WTC11 (cell line): ENCODE measurements around the gene FSD2.

Experiments used
- CTCF ChIP-seq: fragments of 200-600 bp; IDR thresholded peaks from 2 replicates; pipeline ENCODE4 v1.8.0; 2022; ENCODE audit warnings: antibody characterized with exemption
- ESRRA ChIP-seq: sonication (generic); formaldehyde crosslinking; IDR thresholded peaks from 2 replicates; pipeline ENCODE4 v1.8.1; 2022; ENCODE audit warnings: mild to moderate bottlenecking, missing genetic modification reagents, borderline replicate concordance
- JUN ChIP-seq: sonication (generic); formaldehyde crosslinking; IDR thresholded peaks from 2 replicates; pipeline ENCODE4 v1.8.0; 2023; ENCODE audit warnings: mild to moderate bottlenecking, missing genetic modification reagents
- NFE2L1 ChIP-seq: sonication (generic); formaldehyde crosslinking; IDR thresholded peaks from 2 replicates; pipeline ENCODE4 v1.8.1; 2023; ENCODE audit warnings: missing genetic modification reagents
- SMAD3 ChIP-seq: sonication (generic); formaldehyde crosslinking; IDR thresholded peaks from 2 replicates; pipeline ENCODE4 v1.8.0; 2022; ENCODE audit warnings: missing genetic modification reagents, mild to moderate bottlenecking, borderline replicate concordance
- SP1 ChIP-seq: sonication (generic); formaldehyde crosslinking; conservative IDR thresholded peaks from 2 replicates; pipeline ENCODE4 v1.8.1; 2022; ENCODE audit warnings: missing genetic modification reagents
- TP53 ChIP-seq: sonication (generic); formaldehyde crosslinking; IDR thresholded peaks from 2 replicates; pipeline ENCODE4 v1.8.1; 2023; ENCODE audit warnings: mild to moderate bottlenecking, missing genetic modification reagents
- ZBTB21 ChIP-seq: sonication (generic); formaldehyde crosslinking; IDR thresholded peaks from 2 replicates; pipeline ENCODE4 v1.8.1; 2023; ENCODE audit warnings: mild to moderate bottlenecking, missing genetic modification reagents, borderline replicate concordance
- ZNF232 ChIP-seq: sonication (generic); formaldehyde crosslinking; IDR thresholded peaks from 2 replicates; pipeline ENCODE4 v1.8.0; 2022; ENCODE audit warnings: mild to moderate bottlenecking, missing genetic modification reagents
- ZSCAN18 ChIP-seq: fragments of 250-450 bp; sonication (Bioruptor Pico); IDR thresholded peaks from 2 replicates; pipeline ENCODE4 v2.1.2; 2022; ENCODE audit warnings: mild to moderate bottlenecking, moderate library complexity
- TF ChIP-seq, protein P1 (sequence below): sonication (generic); formaldehyde crosslinking; IDR thresholded peaks from 2 replicates; pipeline ENCODE4 v1.8.0; 2022; ENCODE audit warnings: mild to moderate bottlenecking, missing genetic modification reagents
- TF ChIP-seq, protein P2 (sequence below): sonication (generic); formaldehyde crosslinking; IDR thresholded peaks from 2 replicates; pipeline ENCODE4 v1.8.1; 2023; ENCODE audit warnings: mild to moderate bottlenecking, missing genetic modification reagents

DNA sequence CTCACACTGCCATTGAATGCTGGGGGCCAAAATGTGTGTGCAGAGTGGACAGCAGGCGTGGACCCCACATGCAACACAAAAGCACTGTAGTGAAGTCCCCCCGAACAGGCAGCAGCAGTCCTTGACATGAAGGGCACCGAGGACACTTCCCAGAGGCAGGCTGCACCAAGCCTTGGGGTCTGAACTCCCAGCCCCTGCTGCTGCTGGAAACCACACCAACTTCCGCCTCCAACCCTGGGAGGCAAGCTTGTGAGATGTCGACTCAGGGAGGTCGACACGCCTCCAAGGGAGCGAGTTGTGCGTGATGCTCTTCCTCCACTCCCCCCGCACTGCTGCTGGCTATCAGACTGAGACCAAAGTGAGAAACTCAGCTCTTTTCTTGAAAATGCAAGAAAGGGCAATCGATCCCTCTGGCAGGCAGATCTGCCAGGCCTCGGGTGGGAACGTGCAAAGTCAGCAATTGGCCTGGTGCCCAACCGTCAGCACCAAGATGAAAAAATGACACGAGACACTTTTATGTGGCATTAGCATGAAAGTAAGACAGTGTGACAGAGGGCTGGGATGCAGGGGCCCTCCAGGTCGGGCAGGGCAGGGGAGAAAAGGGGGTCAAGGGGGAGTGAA, 47.2 kb upstream of the FSD2 start:
- TF ChIP-seq CTCF: no peak
- TF ChIP-seq JUN (CRISPR knock-in tag): no peak
- no peak for TF ChIP-seq ZNF232
- TF ChIP-seq, protein P1, sequence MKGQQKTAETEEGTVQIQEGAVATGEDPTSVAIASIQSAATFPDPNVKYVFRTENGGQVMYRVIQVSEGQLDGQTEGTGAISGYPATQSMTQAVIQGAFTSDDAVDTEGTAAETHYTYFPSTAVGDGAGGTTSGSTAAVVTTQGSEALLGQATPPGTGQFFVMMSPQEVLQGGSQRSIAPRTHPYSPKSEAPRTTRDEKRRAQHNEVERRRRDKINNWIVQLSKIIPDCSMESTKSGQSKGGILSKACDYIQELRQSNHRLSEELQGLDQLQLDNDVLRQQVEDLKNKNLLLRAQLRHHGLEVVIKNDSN (CRISPR knock-in tag): no peak
- TF ChIP-seq ESRRA (CRISPR knock-in tag): no peak
- no peak for TF ChIP-seq SMAD3 (CRISPR knock-in tag)
- TF ChIP-seq ZSCAN18 (CRISPR knock-in tag): no peak
- TF ChIP-seq NFE2L1 (CRISPR knock-in tag): no peak
- TF ChIP-seq TP53 (CRISPR knock-in tag): no peak
- no peak for TF ChIP-seq SP1 (CRISPR knock-in tag)
- TF ChIP-seq ZBTB21 (CRISPR knock-in tag): no peak
- TF ChIP-seq, protein P2, sequence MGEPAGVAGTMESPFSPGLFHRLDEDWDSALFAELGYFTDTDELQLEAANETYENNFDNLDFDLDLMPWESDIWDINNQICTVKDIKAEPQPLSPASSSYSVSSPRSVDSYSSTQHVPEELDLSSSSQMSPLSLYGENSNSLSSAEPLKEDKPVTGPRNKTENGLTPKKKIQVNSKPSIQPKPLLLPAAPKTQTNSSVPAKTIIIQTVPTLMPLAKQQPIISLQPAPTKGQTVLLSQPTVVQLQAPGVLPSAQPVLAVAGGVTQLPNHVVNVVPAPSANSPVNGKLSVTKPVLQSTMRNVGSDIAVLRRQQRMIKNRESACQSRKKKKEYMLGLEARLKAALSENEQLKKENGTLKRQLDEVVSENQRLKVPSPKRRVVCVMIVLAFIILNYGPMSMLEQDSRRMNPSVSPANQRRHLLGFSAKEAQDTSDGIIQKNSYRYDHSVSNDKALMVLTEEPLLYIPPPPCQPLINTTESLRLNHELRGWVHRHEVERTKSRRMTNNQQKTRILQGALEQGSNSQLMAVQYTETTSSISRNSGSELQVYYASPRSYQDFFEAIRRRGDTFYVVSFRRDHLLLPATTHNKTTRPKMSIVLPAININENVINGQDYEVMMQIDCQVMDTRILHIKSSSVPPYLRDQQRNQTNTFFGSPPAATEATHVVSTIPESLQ (CRISPR knock-in tag): no peak
